RCC 7860 (cell line): ENCODE results near the gene RIPPLY1.

Experiments used
- DNase-seq: peaks from one replicate; pipeline ENCODE4 v3.0.0-alpha.2; 2015; ENCODE audit warnings: low spot score
- FAIRE-seq: peaks from 2 replicates; lab custom pipeline; 2012; peaks lifted over from hg19 to GRCh38; lab: Jason Lieb, UNC

The RIPPLY1 gene

DNA sequence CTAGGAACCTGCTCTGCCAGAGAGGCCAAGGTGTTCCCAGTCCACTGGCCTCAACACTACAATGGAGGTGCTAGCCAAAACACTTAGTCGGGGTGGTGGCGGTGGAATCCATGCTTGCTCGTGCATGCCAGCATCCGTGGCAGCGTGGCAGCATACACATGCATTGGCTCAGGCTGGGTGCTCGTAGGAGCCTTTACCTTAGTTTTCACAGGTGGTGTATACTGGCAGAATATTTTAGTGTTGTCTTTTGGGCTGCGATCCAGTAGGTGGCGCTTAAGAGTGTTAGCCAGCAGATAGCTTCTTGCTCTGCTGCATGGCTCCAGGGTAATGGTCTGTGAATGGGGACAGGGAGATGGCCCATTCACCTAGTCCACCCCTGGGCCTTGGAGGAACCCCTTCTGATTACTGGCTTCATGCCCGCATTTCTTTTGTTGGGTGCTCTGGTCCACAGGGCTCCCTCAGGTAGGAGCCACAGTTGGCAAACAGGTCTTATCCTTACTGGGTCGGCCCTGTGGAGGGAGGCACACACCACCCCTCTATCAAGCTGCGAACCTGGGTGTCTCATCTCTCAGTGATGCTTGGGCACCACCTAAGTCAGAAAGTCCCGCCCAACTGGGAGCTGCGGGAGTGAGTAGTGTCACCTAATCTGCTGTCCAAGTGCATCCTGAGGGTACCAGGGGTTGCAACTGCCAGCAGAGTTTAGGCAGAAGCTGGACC is 40.0 kb downstream of the RIPPLY1 start:
- FAIRE-seq = no peak
- DNase-seq = no peak
